GM18517 (cell line): ENCODE results near the gene ZDHHC3.
"Not testable (repeated sequence)": the region's sequence is repeated elsewhere in the genome, so short reads cannot be mapped to it uniquely, and the experiment has no call there.

Experiments used
- ATAC-seq: cut with Tn5 transposase; IDR thresholded peaks from one replicate; pipeline ENCODE4 v1.9.1; 2021; ENCODE audit warnings: mild to moderate bottlenecking, moderate library complexity; ENCODE audit not compliant: unreplicated experiment

ZDHHC3 gene

DNA sequence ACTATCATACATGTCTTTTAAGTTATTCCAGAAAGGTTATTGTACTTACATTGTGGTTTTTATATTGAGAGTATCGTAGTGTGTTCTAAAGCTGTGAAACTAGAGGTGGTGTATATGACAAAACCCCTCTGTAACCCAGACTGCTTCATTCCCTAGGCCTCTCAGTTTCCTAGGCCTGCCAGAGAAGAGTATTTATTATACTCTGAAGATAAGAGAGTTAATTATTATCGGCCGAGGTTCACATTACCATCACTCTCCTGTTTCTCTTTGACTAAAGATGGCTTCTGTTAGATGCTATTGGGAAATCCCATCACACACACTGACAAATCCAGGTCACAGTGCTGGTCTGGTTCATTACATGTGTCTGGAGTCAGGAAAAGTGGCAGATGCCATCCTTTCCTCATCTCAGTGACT lies 20.6 kb upstream of the ZDHHC3 start:
- ATAC-seq, result no peak

GRCh38 chr3:44995142-44995770 lies 19.3 kb upstream of the ZDHHC3 start:
- ATAC-seq, result no peak

DNA sequence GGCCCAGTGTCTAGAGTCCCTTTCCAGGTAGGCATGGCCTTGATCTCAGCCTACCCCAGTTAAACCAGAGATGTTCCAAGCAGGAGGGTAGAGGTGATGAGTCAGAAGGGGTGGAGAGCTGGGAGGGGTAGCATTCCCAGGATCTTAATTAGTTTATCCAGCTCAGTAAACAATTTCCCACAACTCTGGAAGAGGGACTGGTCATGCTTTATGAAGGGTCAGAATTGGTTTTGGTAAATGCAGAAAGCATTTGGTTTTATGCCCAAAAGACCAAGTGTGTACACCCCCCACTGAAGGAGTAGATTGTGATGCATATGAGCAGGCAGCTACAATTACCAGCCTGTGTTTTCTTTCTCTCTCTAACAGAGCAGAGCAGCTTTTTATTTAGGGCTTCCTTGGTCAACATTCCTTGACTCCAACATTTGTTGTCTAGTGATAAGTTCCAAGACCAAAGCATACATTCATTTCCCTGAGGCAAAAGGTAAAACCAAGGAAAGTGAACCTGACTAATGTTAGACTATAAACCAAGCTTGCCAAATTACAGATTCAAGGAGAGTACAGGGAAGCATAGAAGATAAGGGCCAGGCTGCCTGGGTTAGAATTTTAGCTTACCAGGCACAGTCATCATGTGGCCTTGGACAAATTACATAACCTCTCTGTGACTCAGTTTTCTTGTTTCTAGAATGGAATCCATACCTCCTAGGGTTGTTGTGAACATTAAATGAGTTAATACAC lies 17.7 kb upstream of the ZDHHC3 start:
- no peak for ATAC-seq

DNA sequence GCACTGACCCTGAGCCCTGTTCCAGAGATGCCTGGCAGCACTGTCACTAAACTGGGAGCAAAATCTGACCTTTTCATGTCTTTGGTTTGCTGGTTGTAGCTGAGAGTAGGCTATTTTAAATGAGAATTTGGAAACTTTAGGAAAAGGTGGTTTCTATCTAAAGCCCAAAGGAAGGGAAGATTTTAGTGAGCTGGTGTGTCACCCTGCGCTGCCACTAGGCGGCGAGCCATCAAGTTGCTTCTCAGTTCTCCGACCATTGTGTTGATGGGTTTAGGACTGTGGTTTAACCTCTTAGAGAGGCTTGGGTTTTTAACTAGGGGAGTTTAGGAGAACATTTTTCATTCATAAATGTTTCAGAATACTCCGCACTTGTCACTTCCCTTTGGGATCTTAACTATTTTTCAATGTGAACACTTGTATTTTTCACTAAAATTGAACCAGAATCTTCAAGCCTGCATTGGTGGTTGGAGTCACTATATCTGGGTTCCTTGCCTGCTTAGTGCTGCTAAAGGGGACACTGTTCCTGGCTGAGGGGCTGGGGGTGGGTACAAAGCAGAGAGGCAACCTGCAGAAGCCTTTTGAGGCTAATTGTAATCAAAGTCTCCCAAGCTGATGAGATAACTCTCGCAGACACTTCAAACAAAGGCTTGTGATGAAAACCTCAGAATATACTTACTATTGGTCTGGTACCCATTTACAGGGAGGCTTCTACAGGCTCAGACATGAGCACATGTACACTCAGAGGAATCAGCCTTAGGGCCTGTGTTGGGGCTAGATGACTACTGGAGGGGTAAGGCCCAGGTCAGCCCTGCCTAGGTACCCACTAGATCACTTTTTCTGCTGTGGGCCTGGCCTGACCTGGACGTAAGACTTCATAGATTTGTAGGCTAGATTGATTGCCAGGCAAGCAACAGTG lies 16.8 kb upstream of the ZDHHC3 start:
- no peak for ATAC-seq

DNA sequence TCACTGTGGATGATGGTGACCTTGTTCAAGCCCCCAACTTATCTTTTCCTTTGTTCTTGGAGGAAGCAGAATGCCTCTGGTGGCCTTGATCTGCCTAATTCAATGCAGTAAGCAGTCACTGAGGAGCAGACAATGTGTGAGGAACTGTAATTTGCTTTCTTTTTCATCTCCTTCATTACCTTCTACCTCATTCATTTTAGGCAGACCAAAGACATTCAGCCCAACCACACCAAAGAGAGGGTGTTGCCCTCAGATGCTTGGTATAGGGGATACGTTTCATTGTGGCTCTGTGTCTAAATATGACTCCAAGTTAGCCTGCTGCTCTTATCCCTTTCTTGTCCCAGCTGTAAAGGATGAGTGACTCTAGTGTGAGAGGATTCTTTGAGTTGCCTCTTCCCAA lies 15.4 kb upstream of the ZDHHC3 start:
- no peak for ATAC-seq

DNA sequence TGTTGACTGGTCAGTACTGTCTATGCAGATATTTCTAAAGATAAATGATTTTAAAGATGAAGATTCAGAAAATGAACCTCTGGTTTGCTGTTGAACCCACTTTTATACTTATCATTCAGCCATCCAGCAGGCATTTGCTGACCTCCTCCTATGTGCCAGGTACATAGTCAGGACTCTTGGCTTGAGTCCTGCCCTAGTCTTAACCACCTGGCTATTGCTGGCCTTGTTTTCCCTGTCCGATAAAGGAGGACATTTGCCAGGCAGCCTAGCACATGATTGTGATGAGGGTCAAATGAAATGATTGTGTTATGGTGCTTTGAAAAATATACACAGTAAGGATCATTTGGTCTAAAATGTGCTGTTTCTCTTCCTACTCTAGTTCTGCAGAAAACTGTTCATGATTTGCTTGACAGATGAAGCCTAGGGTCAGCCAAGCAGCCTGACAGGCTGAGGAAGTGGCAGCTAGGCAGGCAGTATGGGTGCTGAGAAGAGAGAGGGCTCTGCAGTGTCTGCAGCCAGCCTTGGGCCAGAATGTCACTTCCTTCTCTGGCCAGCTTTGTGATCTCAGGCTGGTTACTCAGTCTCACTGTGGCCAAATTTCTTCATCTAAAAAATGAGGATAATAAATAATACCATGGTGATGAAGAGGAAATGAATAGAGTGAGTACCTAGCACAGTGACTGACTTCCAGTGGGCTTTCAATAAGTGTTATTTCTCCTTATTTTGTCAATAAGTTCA lies 13.8 kb upstream of the ZDHHC3 start:
- ATAC-seq, result no peak

DNA sequence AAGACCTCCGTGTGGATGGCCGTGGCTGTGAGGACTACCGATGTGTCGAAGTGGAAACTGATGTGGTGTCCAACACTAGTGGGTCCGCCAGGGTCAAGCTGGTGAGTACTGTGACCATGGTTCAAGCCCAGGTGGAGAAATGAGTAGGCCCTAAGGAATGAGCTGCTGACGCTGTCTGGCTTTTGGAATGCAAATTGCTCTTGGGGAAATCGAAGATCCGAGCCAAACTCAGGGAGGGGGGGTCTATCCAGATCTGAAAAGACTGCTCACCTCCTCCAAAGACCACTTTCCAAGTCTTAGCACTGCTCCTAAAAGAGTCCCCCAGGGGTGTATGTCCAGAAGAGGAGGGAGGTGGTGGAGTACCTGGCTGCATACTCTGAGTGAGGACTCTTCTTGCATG lies 13.2 kb upstream of the ZDHHC3 start:
- no peak for ATAC-seq

GRCh38 chr3:44988073-44988472 lies 12.1 kb upstream of the ZDHHC3 start:
- ATAC-seq, result no peak

DNA sequence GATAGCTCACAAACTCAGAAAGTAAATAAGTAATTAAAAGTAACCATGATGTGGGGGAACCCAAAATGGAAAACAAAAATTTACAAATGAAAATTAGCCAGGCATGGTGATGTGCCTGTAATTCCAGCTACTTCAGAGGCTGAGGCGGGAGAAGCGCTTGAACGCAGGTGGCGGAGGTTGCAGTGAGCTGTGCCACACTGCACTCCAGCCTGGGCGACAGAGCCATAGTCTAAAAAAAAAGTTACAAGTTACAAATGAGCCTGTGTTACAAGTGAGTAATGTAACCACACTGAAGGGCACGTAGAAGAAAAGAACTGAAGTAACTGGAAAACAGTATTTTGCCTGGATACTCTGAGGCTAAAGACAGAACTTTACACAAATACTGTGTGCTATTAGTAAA lies 11.4 kb upstream of the ZDHHC3 start:
- ATAC-seq, result no peak

- not testable (repeated sequence) for ATAC-seq
Measured at GRCh38 chr3:44986330-44986729, 10.4 kb upstream of the ZDHHC3 start.

DNA sequence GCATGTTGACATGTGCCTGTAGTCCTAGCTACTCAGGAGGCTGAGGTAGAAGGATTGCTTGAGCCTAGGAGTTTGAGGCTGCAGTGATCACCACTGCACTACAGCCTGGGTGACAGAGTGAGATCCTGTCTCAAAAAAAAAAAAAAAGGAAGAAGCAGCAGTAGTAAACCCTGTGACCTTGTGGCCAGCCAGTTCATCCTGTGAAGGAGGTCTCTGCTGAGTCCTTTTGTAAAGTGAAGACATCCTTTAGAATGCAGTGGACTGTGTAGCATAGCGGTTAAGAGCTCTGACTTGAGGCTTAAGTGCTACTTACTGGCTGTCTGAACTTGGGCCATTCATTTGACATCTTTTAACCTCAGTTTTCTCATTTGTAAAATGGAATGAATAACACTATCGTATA lies 8.4 kb upstream of the ZDHHC3 start:
- ATAC-seq, result no peak

DNA sequence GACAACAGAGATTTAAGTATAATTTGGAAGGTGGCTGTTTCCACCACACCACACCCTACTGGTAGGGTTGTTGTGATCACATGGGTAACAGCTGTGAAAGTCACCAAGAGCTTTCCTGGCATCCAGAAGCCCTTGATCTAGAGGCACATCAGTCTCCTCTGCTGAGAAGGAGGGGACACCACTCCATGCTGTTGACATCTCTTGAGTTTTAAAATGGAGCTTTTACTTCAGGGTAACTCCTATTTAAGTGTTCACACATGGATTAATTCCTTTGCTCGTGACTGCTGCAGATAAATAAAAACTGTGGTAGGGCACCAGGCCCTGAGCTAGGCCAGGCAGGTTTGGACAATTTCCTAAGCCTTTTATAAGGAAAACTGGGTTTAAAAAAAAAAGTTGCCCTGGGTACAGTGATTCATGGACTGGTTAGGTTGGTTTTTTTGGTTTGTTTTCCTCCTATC lies 7.5 kb upstream of the ZDHHC3 start:
- ATAC-seq, result no peak

DNA sequence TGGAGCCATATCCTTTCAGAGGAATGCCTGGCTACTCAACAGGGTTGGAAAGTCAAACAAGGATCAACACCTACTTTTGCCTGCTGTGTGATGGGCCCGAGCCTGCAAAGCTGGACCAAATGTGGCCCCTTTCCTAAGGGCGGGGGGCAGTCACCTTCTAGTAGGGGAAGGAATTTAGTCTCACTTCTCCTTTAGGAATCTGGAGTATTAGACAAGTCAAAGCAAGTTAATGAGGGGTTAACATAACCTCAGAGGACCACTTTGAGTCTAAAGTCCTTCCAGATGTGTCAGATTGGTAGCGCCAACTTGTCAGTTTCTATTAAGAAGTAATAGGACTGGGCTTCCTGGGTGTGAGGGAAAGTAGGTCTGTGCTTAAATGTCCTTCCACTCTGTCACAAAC lies 6.8 kb upstream of the ZDHHC3 start:
- no peak for ATAC-seq

- ATAC-seq, result no peak
Measured at GRCh38 chr3:44981751-44982150, 5.8 kb upstream of the ZDHHC3 start.

DNA sequence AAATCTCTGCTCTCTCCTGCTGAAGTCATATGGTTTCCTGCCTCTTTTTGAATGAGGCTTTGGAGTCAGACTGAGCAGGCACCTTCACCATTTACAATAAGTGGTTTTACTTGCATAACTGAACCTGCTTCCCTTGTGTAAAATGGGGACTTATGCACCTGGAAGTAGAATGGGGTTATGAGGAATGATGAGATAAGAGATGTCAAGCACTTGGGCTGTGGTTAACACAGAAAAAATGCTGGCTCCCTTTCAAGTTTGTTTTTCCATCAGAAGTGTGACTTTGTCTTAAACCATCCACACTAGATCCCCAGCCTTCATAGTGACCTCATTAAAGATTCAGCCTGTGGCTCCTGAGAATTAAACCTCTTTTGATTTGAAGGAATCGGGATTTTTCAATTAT lies 5.2 kb upstream of the ZDHHC3 start:
- ATAC-seq, result no peak

- no peak for ATAC-seq
Measured at GRCh38 chr3:44974416-44974815, 1.6 kb downstream of the ZDHHC3 start.

DNA sequence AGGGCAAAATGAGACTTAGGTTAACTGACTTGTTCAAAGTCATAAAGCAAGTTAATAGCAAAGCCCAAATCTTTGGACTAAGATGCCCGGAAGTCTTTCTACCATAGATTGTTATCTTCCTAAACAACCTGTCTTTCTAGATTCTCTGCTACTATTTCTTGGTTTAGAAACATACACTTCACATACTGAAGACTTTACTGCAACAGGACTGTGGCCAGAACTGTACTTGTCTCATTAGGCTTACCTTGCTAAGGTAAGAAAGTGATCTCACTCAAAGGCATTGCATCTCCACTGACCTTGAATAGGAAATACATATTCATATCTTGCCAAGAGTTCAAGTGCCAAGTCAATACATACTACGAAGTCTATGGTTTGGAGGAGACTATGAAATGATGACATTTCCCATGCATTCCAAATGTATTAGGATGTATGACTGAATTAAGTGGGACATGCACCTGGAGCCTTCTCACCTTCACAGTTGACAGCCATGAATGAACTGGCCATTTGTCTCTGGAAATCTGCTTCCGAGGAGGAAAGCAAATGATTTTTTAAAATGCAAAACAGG lies 5.0 kb downstream of the ZDHHC3 start:
- ATAC-seq, result no peak

DNA sequence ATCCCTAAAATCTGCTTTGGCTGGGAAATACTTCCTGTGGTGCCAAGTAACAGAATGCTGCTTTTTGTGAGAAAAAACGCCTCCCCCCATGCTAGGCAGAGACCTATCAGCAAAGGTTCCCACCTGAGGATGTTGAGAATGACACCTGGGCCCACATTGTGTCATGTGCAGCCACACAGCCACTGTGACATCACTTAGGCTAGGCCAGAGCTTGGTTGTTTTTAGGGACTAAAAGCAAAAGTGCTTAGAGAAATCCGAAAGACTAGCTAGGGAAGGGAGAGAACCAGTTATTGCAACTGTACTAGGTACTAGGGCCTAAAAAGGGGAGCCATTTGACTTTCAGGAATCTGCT lies 6.2 kb downstream of the ZDHHC3 start:
- no peak for ATAC-seq

GRCh38 chr3:44969154-44969827 lies 6.7 kb downstream of the ZDHHC3 start:
- no peak for ATAC-seq

DNA sequence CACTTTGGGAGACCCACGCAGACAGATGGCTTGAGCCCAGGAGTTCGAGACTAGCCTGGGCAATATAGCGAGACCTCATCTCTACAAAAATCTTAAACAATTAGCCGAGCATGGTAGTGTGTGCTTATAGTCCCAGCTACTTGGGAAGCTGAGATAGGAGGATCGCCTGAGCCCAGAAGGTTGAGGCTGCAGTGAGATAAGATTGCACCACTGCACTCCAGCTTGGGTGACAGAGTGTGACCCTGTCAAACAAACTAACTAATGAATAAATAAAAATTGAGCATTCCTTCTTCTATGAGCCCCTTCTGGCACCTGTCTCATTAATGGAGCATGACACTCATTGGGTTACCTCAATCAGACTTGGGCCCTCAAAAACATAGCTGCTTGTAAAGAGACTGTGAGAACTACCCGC lies 7.5 kb downstream of the ZDHHC3 start:
- ATAC-seq, result no peak
